Stomach (tissue), 9 donors: ENCODE data around the gene CLEC16A. TPM values are rescaled to one million over a fixed set of nuclear protein-coding genes. Genes with fewer than 3 reads are reported as not detected.
"Not testable (repeated sequence)": the region's sequence is repeated elsewhere in the genome, so short reads cannot be mapped to it uniquely, and the experiment has no call there.

Experiments
- DNase-seq, 2 donors: peaks; one replicate each; pipeline versions ENCODE4 v3.0.0 to v3.0.0-alpha.2; 2013 to 2019
- H3K27ac ChIP-seq, 5 donors: fragments of 200-600 bp in 4 of 5; sonication (generic) in 4 of 5; one replicate each; pipeline ENCODE4 v1.5.1; 2013 to 2019; ENCODE audit warnings: mild to moderate bottlenecking in 1 of 5, moderate library complexity in 1 of 5
- H3K27me3 ChIP-seq, 3 donors: fragments of 200-600 bp; sonication (generic); one replicate each; pipeline ENCODE4 v1.5.1; 2017 to 2019; ENCODE audit warnings: mixed run types in 1 of 3
- H3K36me3 ChIP-seq, 4 donors: fragments of 200-600 bp; sonication (generic); 1 replicate in 3 of 4; 2 replicates in 1 of 4; pipeline ENCODE4 v1.5.1; 2016 to 2019
- H3K4me1 ChIP-seq, 4 donors: fragments of 200-600 bp; sonication (generic); one replicate each; pipeline ENCODE4 v1.5.1; 2016 to 2019
- H3K4me3 ChIP-seq, 4 donors: fragments of 200-600 bp; sonication (generic) in 3 of 4; one replicate each; pipeline ENCODE4 v1.5.1; 2016 to 2019; ENCODE audit warnings: mild to moderate bottlenecking in 1 of 4
- H3K9me3 ChIP-seq, 4 donors: fragments of 200-600 bp; sonication (generic); one replicate each; pipeline ENCODE4 v1.5.1; 2016 to 2019
- EP300 ChIP-seq: sonication (generic); formaldehyde crosslinking; IDR thresholded peaks from one replicate; pipeline ENCODE4 v1.6.1; 2017; ENCODE audit warnings: antibody characterized with exemption
- POLR2A ChIP-seq, 4 donors: fragments of 450-650 bp; IDR thresholded peaks; one replicate each; pipeline ENCODE4 v1.6.1; 2016; ENCODE audit warnings: antibody characterized with exemption in 4 of 4, control low read depth in 2 of 4, mild to moderate bottlenecking in 1 of 4, moderate library complexity in 1 of 4
- POLR2AphosphoS5 ChIP-seq, 3 donors: sonication (generic); formaldehyde crosslinking; IDR thresholded peaks; one replicate each; pipeline ENCODE4 v1.6.1; 2016; ENCODE audit warnings: antibody characterized with exemption in 3 of 3
- WGBS, 5 donors: extraction: QIAGEN DNeasy Blood & Tissue Kit in 3 of 5; methylation state at CpG; one replicate each; pipeline versions ENCODE4 v1.1.5 to v1.1.7; 2013 to 2018; 5-methylcytosine and 5-hydroxymethylcytosine counted together
- intact Hi-C: fragments of 100-400 bp; cut with DNase I; formaldehyde crosslinking; loops from one replicate; pipeline ENCODE4 v1.15.1; 2023; ENCODE audit warnings: low total_unique reads
- polyA plus RNA-seq, 3 donors: library from polyadenylated mRNA; stranded (reverse); fragments of 200-250 nt; gene quantifications; one replicate each; pipeline ENCODE4 v1.2.3, GENCODE V29; 2013
- total RNA-seq, 5 donors: library from RNA; depleted of rRNA; stranded (reverse); fragments of >200 nt; gene quantifications; one replicate each; pipeline versions ENCODE4 v1.1.0 to v1.2.3, GENCODE V29; 2014 to 2016
- TF ChIP-seq, protein P1 (sequence below), 7 experiments: fragments of 450-650 bp in 4 of 7; fragments of 200-600 bp in 3 of 7; sonication (generic) in 3 of 7; IDR thresholded peaks; one replicate each; pipeline ENCODE4 v1.5.1; 2016 to 2019; ENCODE audit warnings: antibody characterized with exemption in 7 of 7, control low read depth in 2 of 7, mild to moderate bottlenecking in 1 of 7
- donor health status: healthy with polysubstance abuse.
- donor health status: Bipolar disorder and iron deficiency.
- donor health status: healthy.

CLEC16A gene
- total and polyA plus RNA-seq, 8 donors: 5.8 to 176 (median 21.8) TPM

- H3K4me1 ChIP-seq: peaks cover 15 to 21% (median 18%) of the 10 kb centered on the region in 4 donors
- TF ChIP-seq POLR2A (IDR thresholded peaks at IDR 0.05) (no peak), EP300 (no peak), POLR2AphosphoS5 (IDR thresholded peaks at IDR 0.05) (no peak)
- TF ChIP-seq, protein P1, sequence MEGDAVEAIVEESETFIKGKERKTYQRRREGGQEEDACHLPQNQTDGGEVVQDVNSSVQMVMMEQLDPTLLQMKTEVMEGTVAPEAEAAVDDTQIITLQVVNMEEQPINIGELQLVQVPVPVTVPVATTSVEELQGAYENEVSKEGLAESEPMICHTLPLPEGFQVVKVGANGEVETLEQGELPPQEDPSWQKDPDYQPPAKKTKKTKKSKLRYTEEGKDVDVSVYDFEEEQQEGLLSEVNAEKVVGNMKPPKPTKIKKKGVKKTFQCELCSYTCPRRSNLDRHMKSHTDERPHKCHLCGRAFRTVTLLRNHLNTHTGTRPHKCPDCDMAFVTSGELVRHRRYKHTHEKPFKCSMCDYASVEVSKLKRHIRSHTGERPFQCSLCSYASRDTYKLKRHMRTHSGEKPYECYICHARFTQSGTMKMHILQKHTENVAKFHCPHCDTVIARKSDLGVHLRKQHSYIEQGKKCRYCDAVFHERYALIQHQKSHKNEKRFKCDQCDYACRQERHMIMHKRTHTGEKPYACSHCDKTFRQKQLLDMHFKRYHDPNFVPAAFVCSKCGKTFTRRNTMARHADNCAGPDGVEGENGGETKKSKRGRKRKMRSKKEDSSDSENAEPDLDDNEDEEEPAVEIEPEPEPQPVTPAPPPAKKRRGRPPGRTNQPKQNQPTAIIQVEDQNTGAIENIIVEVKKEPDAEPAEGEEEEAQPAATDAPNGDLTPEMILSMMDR (IDR thresholded peaks at IDR 0.05): no peak
- no peak overlapping the region for H3K27ac ChIP-seq
- no peaks in the 10 kb centered on the region for H3K9me3 ChIP-seq
- DNase-seq: no peak
- H3K27me3 ChIP-seq: no peaks in the 10 kb centered on the region
- intact Hi-C loops: loop anchor here (5.0 kb wide), 1 partner anchor 387 kb away; no protein-coding TSS in a partner anchor
- H3K4me3 ChIP-seq: no peak overlapping the region
- WGBS, 5 donors: 61 to 77% (median 67%) methylated on average over 6 of the region's 6 CpGs
- peaks cover 10 to 65% (median 52%) of the 10 kb centered on the region in 4 donors for H3K36me3 ChIP-seq
These were observed 21.2 kb downstream of the CLEC16A start for GRCh38 chr16:10965440-10966061.

- TF ChIP-seq POLR2AphosphoS5 (IDR thresholded peaks at IDR 0.05): no peak
- TF ChIP-seq EP300: no peak
- Histone ChIP-seq H3K4me1 (peaks cover 14 to 22% (median 17%) of the 10 kb centered on the region in 4 donors), H3K4me3 (no peak overlapping the region), H3K36me3 (peaks cover 11 to 67% (median 57%) of the 10 kb centered on the region in 4 donors), H3K27me3 (no peaks in the 10 kb centered on the region), H3K9me3 (no peaks in the 10 kb centered on the region), H3K27ac (no peak overlapping the region)
- 74 to 83% (median 78%) methylated on average over 5 of the region's 5 CpGs for WGBS, 5 donors
- no peak for DNase-seq
- intact Hi-C loops: loop anchor here (5.0 kb wide), 1 partner anchor 386 kb away; no protein-coding TSS in a partner anchor
These were observed 21.8 kb downstream of the CLEC16A start for GRCh38 chr16:10966129-10966528.

DNA sequence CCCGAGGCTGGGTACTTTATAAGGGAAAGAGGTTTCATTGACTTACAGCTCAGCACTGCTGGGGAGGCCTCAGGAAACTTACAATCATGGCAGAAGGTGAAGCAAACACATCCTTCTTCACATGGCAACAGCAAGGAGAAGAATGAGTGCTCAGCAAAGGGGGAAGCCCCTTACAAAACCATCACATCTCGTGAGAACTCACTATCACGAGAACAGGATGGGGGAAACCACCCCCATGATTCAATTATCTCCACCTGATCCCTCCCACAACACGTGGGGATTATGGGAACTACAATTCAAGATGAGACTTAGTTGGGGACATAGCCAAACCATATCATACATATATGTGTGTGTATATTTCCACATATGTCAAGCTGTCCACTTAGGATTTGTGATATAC is 22.2 kb downstream of the CLEC16A start:
- WGBS, 5 donors: 57 to 65% (median 61%) methylated on average over 4 of the region's 4 CpGs

GRCh38 chr16:10967986-10968385 is 23.6 kb downstream of the CLEC16A start:
- intact Hi-C loops: loop anchor here (5.0 kb wide), 1 partner anchor 384 kb away; no protein-coding TSS in a partner anchor

More for the DNA sequence above, 22.2 kb downstream of the CLEC16A start:
- not testable (repeated sequence) for H3K27me3 ChIP-seq, DNase-seq, H3K27ac ChIP-seq, H3K9me3 ChIP-seq, H3K4me3 ChIP-seq
- Histone ChIP-seq H3K36me3 (peaks cover 12 to 67% (median 58%) of the 10 kb centered on the region in 4 donors), H3K4me1 (peaks cover 16 to 27% (median 19%) of the 10 kb centered on the region in 4 donors)
- intact Hi-C loops: loop anchor here (5.0 kb wide), 1 partner anchor 386 kb away; no protein-coding TSS in a partner anchor

GRCh38 chr16:10968498-10968897 is 24.1 kb downstream of the CLEC16A start:
- no peak for DNase-seq
- intact Hi-C loops: loop anchor here (5.0 kb wide), 1 partner anchor 384 kb away; no protein-coding TSS in a partner anchor
- Histone ChIP-seq H3K4me3 (no peak overlapping the region), H3K4me1 (peaks cover 19 to 33% (median 20%) of the 10 kb centered on the region in 4 donors), H3K36me3 (peaks cover 2 to 64% (median 52%) of the 10 kb centered on the region in 4 donors), H3K9me3 (no peaks in the 10 kb centered on the region), H3K27me3 (no peaks in the 10 kb centered on the region), H3K27ac (no peak overlapping the region)
- TF ChIP-seq POLR2A (IDR thresholded peaks at IDR 0.05): no peak
- TF ChIP-seq POLR2AphosphoS5 (IDR thresholded peaks at IDR 0.05): no peak
- no peak for TF ChIP-seq EP300
- TF ChIP-seq, protein P1 (IDR thresholded peaks at IDR 0.05): no peak
- 79 to 91% (median 87%) methylated on average over 3 of the region's 3 CpGs for WGBS, 5 donors

More at GRCh38 chr16:10967986-10968385, 23.6 kb downstream of the CLEC16A start:
- peak; percentile 40 to 81 for DNase-seq
- WGBS, 5 donors: 40 to 58% (median 46%) methylated on average over 1 to 5 of the region's 5 CpGs
- Histone ChIP-seq H3K4me1 (peaks cover 19 to 33% (median 20%) of the 10 kb centered on the region in 4 donors), H3K27me3 (no peaks in the 10 kb centered on the region), H3K27ac (no peak overlapping the region), H3K4me3 (no peak overlapping the region), H3K9me3 (no peaks in the 10 kb centered on the region), H3K36me3 (peaks cover 6 to 64% (median 52%) of the 10 kb centered on the region in 4 donors)
- TF ChIP-seq, protein P1 (IDR thresholded peaks at IDR 0.05): no peak
